ENCODE results near the gene MTFMT. TPM values are rescaled to one million over a fixed set of nuclear protein-coding genes. Genes with fewer than 3 reads are reported as not detected.
A peak's percentile ranks its signal among the peaks of the same experiment; 100 is the strongest.

The MTFMT gene
- total and polyA plus RNA-seq, 2 of the 13 experiments (the other 11 are each of a cell fraction or from before 2014, with no cell fraction given): 9.9 to 23.2 TPM

DNA sequence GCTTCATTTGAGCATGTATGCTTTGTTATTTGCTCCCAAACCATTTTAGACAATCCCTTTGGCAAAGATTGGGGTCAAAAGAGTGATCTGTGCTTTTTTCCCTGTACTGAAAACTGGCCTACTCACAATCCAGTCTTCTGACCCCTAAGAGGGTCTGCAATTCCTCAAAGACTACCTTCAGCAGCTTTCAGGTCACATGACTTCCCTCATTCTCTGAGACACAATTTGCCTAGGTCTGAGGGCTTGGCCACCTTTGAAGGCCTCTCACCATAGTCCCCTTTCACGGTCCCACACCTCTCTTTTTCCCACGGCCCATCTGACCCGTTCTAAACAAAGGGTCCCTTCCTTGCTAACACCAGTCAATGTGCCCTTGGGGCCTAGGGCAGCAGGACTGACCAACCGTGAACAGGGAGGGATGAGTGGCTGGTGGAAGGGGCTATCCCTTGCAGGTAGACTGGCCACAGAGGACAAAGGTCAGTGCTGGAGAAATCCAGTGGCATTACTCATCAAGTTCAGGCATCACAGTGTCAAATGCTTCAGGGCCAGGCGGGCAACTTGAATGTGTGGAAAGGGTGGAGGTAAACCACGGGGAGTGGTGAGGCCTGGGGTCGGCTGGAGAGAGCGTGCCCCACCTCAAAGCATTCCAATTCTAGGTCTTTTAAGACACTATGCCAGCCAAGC lies 27.6 kb upstream of the MTFMT start (continued):
- TF ChIP-seq ZNF512B (CRISPR knock-in tag; IDR thresholded peaks at IDR 0.05; ENCODE audit: borderline replicate concordance) (no peak), KLF6 (CRISPR knock-in tag; IDR thresholded peaks at IDR 0.05) (no peak), ZNF678 (CRISPR knock-in tag; IDR thresholded peaks at IDR 0.05) (no peak), MBD4 (IDR thresholded peaks at IDR 0.05; ENCODE audit: borderline replicate concordance, low read length) (no peak), SKI (IDR thresholded peaks at IDR 0.05; ENCODE audit: partially characterized antibody) (peak; percentile 64), ZNF20 (CRISPR knock-in tag; IDR thresholded peaks at IDR 0.05) (no peak), TERF1 (CRISPR knock-in tag; IDR thresholded peaks at IDR 0.05) (no peak), BHLHE40 (IDR thresholded peaks at IDR 0.05; ENCODE audit: low read length) (peak; percentile 47; the same call in 1 of the 2 replicates), ARID5B (CRISPR knock-in tag; IDR thresholded peaks at IDR 0.05) (peak; percentile 88), ZNF609 (CRISPR knock-in tag; IDR thresholded peaks at IDR 0.05; ENCODE audit: borderline replicate concordance) (0 out of 2 replicates have a peak, but pooled peaks have one; percentile 67), TMF1 (CRISPR knock-in tag; IDR thresholded peaks at IDR 0.05; ENCODE audit: low read depth) (no peak)
- TF ChIP-seq, protein P1, sequence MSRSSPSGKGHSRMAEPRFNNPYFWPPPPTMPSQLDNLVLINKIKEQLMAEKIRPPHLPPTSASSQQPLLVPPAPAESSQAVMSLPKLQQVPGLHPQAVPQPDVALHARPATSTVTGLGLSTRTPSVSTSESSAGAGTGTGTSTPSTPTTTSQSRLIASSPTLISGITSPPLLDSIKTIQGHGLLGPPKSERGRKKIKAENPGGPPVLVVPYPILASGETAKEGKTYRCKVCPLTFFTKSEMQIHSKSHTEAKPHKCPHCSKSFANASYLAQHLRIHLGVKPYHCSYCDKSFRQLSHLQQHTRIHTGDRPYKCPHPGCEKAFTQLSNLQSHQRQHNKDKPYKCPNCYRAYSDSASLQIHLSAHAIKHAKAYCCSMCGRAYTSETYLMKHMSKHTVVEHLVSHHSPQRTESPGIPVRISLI (CRISPR knock-in tag; IDR thresholded peaks at IDR 0.05; ENCODE audit: borderline replicate concordance): peak; percentile 43; the same call in 1 of the 2 replicates
